ENCODE data around the gene CARNS1. TPM values are rescaled to one million over a fixed set of nuclear protein-coding genes. Genes with fewer than 3 reads are reported as not detected.
A peak's percentile ranks its signal among the peaks of the same experiment; 100 is the strongest.

CARNS1 gene
- total and polyA plus RNA-seq, 10 of the 15 experiments (the other 5 are each of a cell fraction or from before 2014, with no cell fraction given), result 0.02 to 0.14 (median 0.10) TPM; not detected in 3

GRCh38 chr11:67393437-67393836, 22.0 kb upstream of the CARNS1 start:
- H3K4me2 ChIP-seq (ENCODE audit: control insufficient read depth, insufficient read depth), result 0 out of 2 replicates have a peak overlapping the region, but pooled peaks have one; percentile 1
- H3K79me2 ChIP-seq (ENCODE audit: control insufficient read depth, insufficient read depth, low read length), result peaks cover 24% of the 10 kb centered on the region
- H3K4me3 ChIP-seq, result no peak overlapping the region
- BruUV-seq (replicated peaks), result no TSS peak
- peaks cover 10% of the 10 kb centered on the region for H3K4me1 ChIP-seq (ENCODE audit: control insufficient read depth, insufficient read depth, low read length)
- POLR2A ChIA-PET, result interaction anchor here (1.1 to 2.8 kb wide), 3 partner anchors 9 to 93 kb away, joined by 4 to 48 read pairs (median 7); partner anchors contain the start of genes PPP1CA and TBC1D10C
- RAD21 ChIA-PET (ENCODE audit: unreplicated experiment), result interaction anchor here (1.9 kb wide), 1 partner anchor 93 kb away, joined by 5 read pairs; no protein-coding TSS in a partner anchor
- H3K9ac ChIP-seq (ENCODE audit: control insufficient read depth, insufficient read depth, low read length), result no peak overlapping the region
- H3K27me3 ChIP-seq (replicated peaks in 1 of 2; ENCODE audit: control insufficient read depth in 2 of 2, insufficient read depth in 2 of 2, low read length in 1 of 2), result no peaks in the 10 kb centered on the region
- no peaks in the 10 kb centered on the region; the same call in 1 of the 2 replicates for H4K20me1 ChIP-seq (ENCODE audit: control insufficient read depth, insufficient read depth)
- SMC1A ChIA-PET (ENCODE audit: uncharacterized antibody, unreplicated experiment), result interaction anchor here (1.8 to 3.4 kb wide), 2 partner anchors 8 to 41 kb away, joined by 5 to 17 read pairs; partner anchors contain the start of gene PPP1CA
- H3K9me3 ChIP-seq (replicated peaks; ENCODE audit: control insufficient read depth, insufficient read depth, low read length), result no peaks in the 10 kb centered on the region
- intact Hi-C loops (cut with micrococcal nuclease; ENCODE audit: unreplicated experiment) (no loop called here), in situ Hi-C loops (cut with MboI) (no loop called here)
- 89% methylated on average over 18 of the region's 18 CpGs for WGBS (ENCODE audit: insufficient coverage, insufficient replicate concordance, low lambda C conversion rate, missing lambda C conversion rate)
- no peak overlapping the region for H2AFZ ChIP-seq (ENCODE audit: control insufficient read depth, low read depth, low read length)
- CTCF ChIA-PET, result interaction anchor here (1.8 kb wide), 1 partner anchor 44 kb away, joined by 3 read pairs; the partner anchor contains the start of gene PTPRCAP
- DNase-seq (ENCODE audit: low read depth, low spot score) (no peak), ATAC-seq (no peak), FAIRE-seq (no peak)
- peaks cover 13 to 14% of the 10 kb centered on the region in 2 experiments for H3K36me3 ChIP-seq (ENCODE audit: control insufficient read depth in 2 of 2, insufficient read depth in 2 of 2, low read length in 1 of 2)
- H3K27ac ChIP-seq (ENCODE audit: control insufficient read depth, insufficient read depth), result no peak overlapping the region
- TF ChIP-seq ZBTB11 (CRISPR knock-in tag; IDR thresholded peaks at IDR 0.05) (no peak), SPI1 (IDR thresholded peaks at IDR 0.05; ENCODE audit: borderline replicate concordance, insufficient read depth, low read depth, low read length) (no peak), KDM1A (IDR thresholded peaks at IDR 0.05; ENCODE audit: borderline replicate concordance) (no peak), SRF (IDR thresholded peaks at IDR 0.05; ENCODE audit: low read depth in 2 of 2, low read length in 2 of 2) (no peak), BRCA1 (IDR thresholded peaks at IDR 0.05; ENCODE audit: low read depth, low read length) (no peak), IKZF1 (conservative IDR thresholded peaks at IDR 0.05) (no peak), ATF3 (IDR thresholded peaks at IDR 0.05; ENCODE audit: borderline replicate concordance, extremely low read depth, low read depth, low read length) (no peak), GABPA (IDR thresholded peaks at IDR 0.05; ENCODE audit: low read depth) (no peak)
- TF ChIP-seq, protein P1, sequence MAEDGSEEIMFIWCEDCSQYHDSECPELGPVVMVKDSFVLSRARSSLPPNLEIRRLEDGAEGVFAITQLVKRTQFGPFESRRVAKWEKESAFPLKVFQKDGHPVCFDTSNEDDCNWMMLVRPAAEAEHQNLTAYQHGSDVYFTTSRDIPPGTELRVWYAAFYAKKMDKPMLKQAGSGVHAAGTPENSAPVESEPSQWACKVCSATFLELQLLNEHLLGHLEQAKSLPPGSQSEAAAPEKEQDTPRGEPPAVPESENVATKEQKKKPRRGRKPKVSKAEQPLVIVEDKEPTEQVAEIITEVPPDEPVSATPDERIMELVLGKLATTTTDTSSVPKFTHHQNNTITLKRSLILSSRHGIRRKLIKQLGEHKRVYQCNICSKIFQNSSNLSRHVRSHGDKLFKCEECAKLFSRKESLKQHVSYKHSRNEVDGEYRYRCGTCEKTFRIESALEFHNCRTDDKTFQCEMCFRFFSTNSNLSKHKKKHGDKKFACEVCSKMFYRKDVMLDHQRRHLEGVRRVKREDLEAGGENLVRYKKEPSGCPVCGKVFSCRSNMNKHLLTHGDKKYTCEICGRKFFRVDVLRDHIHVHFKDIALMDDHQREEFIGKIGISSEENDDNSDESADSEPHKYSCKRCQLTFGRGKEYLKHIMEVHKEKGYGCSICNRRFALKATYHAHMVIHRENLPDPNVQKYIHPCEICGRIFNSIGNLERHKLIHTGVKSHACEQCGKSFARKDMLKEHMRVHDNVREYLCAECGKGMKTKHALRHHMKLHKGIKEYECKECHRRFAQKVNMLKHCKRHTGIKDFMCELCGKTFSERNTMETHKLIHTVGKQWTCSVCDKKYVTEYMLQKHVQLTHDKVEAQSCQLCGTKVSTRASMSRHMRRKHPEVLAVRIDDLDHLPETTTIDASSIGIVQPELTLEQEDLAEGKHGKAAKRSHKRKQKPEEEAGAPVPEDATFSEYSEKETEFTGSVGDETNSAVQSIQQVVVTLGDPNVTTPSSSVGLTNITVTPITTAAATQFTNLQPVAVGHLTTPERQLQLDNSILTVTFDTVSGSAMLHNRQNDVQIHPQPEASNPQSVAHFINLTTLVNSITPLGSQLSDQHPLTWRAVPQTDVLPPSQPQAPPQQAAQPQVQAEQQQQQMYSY (CRISPR knock-in tag; IDR thresholded peaks at IDR 0.05), result no peak
- TF ChIP-seq, protein P2, sequence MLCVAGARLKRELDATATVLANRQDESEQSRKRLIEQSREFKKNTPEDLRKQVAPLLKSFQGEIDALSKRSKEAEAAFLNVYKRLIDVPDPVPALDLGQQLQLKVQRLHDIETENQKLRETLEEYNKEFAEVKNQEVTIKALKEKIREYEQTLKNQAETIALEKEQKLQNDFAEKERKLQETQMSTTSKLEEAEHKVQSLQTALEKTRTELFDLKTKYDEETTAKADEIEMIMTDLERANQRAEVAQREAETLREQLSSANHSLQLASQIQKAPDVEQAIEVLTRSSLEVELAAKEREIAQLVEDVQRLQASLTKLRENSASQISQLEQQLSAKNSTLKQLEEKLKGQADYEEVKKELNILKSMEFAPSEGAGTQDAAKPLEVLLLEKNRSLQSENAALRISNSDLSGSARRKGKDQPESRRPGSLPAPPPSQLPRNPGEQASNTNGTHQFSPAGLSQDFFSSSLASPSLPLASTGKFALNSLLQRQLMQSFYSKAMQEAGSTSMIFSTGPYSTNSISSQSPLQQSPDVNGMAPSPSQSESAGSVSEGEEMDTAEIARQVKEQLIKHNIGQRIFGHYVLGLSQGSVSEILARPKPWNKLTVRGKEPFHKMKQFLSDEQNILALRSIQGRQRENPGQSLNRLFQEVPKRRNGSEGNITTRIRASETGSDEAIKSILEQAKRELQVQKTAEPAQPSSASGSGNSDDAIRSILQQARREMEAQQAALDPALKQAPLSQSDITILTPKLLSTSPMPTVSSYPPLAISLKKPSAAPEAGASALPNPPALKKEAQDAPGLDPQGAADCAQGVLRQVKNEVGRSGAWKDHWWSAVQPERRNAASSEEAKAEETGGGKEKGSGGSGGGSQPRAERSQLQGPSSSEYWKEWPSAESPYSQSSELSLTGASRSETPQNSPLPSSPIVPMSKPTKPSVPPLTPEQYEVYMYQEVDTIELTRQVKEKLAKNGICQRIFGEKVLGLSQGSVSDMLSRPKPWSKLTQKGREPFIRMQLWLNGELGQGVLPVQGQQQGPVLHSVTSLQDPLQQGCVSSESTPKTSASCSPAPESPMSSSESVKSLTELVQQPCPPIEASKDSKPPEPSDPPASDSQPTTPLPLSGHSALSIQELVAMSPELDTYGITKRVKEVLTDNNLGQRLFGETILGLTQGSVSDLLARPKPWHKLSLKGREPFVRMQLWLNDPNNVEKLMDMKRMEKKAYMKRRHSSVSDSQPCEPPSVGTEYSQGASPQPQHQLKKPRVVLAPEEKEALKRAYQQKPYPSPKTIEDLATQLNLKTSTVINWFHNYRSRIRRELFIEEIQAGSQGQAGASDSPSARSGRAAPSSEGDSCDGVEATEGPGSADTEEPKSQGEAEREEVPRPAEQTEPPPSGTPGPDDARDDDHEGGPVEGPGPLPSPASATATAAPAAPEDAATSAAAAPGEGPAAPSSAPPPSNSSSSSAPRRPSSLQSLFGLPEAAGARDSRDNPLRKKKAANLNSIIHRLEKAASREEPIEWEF (IDR thresholded peaks at IDR 0.05; ENCODE audit: insufficient replicate concordance, low read depth, low read length), result no peak
